A549 (cell line): Measurements from ENCODE around the gene UBE2E1. TPM values are rescaled to one million over a fixed set of nuclear protein-coding genes. Genes with fewer than 3 reads are reported as not detected.

Experiments used
- ATAC-seq, 2 experiments: fragments of 200-7000 bp in 1 of 2; fragments of >200 bp in 1 of 2; cut with Nextera tagmentation in 1 of 2; cut with Tn5 transposase in 1 of 2; 3 replicates each; pipeline versions ENCODE4 v1.8.0 to v1.9.1; 2018 to 2020; ENCODE audit warnings: mild to moderate bottlenecking in 1 of 2, moderate library complexity in 1 of 2
- CTCF ChIA-PET: fragments of 300-600 bp; sonication (Branson Sonifier 250); formaldehyde crosslinking; extraction: SDS; loops from one replicate; lab custom pipeline; 2021; ENCODE audit warnings: antibody characterized with exemption, inconsistent platforms; lab: Yijun Ruan, JAX
- POLR2A ChIA-PET: fragments of 350-600 bp; formaldehyde crosslinking; extraction: SDS; loops from one replicate; lab custom pipeline; 2021; ENCODE audit warnings: antibody characterized with exemption, inconsistent platforms; lab: Yijun Ruan, JAX
- DNase-seq, 2 experiments: peaks; one replicate each; pipeline versions ENCODE4 v3.0.0 to v3.0.0-alpha.2; 2011 to 2016; ENCODE audit warnings: low read depth in 1 of 2, low spot score in 1 of 2
- FAIRE-seq: peaks from 2 replicates; lab custom pipeline; 2011; peaks lifted over from hg19 to GRCh38; lab: Jason Lieb, UNC
- H3K27ac ChIP-seq, 2 experiments: fragments of >200 bp; sonication (Bioruptor Twin); formaldehyde crosslinking; 3 replicates each; pipeline ENCODE4 v1.5.1; 2016 to 2017
- H3K4me1 ChIP-seq: fragments of >200 bp; sonication (Bioruptor Twin); formaldehyde crosslinking; 3 replicates; pipeline ENCODE4 v1.6.1; 2016
- H3K4me2 ChIP-seq: fragments of >200 bp; sonication (Bioruptor Twin); formaldehyde crosslinking; 3 replicates; pipeline ENCODE4 v1.6.1; 2016
- H3K4me3 ChIP-seq: fragments of >200 bp; sonication (Bioruptor Twin); formaldehyde crosslinking; 3 replicates; pipeline ENCODE4 v1.5.1; 2016
- H3K9me3 ChIP-seq: fragments of >200 bp; sonication (Bioruptor Twin); formaldehyde crosslinking; 3 replicates; pipeline ENCODE4 v1.6.1; 2016
- EHMT2 ChIP-seq: fragments of 200-600 bp; sonication (generic); IDR thresholded peaks from 2 replicates; pipeline ENCODE4 v1.6.1; 2016; ENCODE audit warnings: antibody characterized with exemption, low read depth, mild to moderate bottlenecking, moderate library complexity
- FOSB ChIP-seq: fragments of 250-450 bp; sonication (Bioruptor Pico); IDR thresholded peaks from 2 replicates; pipeline ENCODE4 v1.5.0; 2020; ENCODE audit warnings: mild to moderate bottlenecking, moderate library complexity
- FOSL2 ChIP-seq, 2 experiments: fragments of 450-650 bp in 1 of 2; fragments of >200 bp in 1 of 2; sonication (Bioruptor Twin) in 1 of 2; formaldehyde crosslinking; IDR thresholded peaks; 2 replicates each; pipeline versions ENCODE4 v1.5.0 to v1.6.1; 2016 to 2020; ENCODE audit warnings: mild to moderate bottlenecking in 1 of 2, moderate library complexity in 1 of 2
- POLR2A ChIP-seq: IDR thresholded peaks from 2 replicates; pipeline ENCODE4 v1.6.1; 2012; ENCODE audit warnings: mild to moderate bottlenecking, low read length
- RAD21 ChIP-seq, 2 experiments: fragments of >200 bp in 1 of 2; sonication (Bioruptor Twin) in 1 of 2; formaldehyde crosslinking in 1 of 2; IDR thresholded peaks in 1 of 2; conservative IDR thresholded peaks in 1 of 2; 2 replicates in 1 of 2; 3 replicates in 1 of 2; pipeline ENCODE4 v1.6.1; 2012 to 2018; ENCODE audit warnings: inconsistent platforms in 1 of 2
- RFX5 ChIP-seq: fragments of 450-650 bp; IDR thresholded peaks from 2 replicates; pipeline ENCODE4 v1.7.1; 2014; ENCODE audit warnings: antibody characterized with exemption, mild to moderate bottlenecking, moderate library complexity
- SMC3 ChIP-seq: fragments of >200 bp; sonication (Bioruptor Twin); formaldehyde crosslinking; IDR thresholded peaks from 3 replicates; pipeline ENCODE4 v1.6.1; 2018; ENCODE audit warnings: inconsistent platforms
- TP53 ChIP-seq: fragments of 250-450 bp; sonication (Bioruptor Pico); IDR thresholded peaks from 2 replicates; pipeline ENCODE4 v1.5.0; 2021; ENCODE audit warnings: mild to moderate bottlenecking, moderate library complexity
- ZSCAN20 ChIP-seq: fragments of 250-450 bp; sonication (Bioruptor Pico); IDR thresholded peaks from 2 replicates; pipeline ENCODE4 v1.8.0; 2022; ENCODE audit warnings: mild to moderate bottlenecking, moderate library complexity
- WGBS: methylation state at CpG from one replicate; pipeline ENCODE4 v1.1.6; 2017; ENCODE audit errors: missing lambda C conversion rate; 5-methylcytosine and 5-hydroxymethylcytosine counted together
- polyA plus RNA-seq, 4 experiments: library from polyadenylated mRNA; depleted of rRNA in 3 of 4; stranded (reverse); fragments of >200 nt; fragmentation: RNase III in 1 of 4; extraction: RNeasy Plus Mini Kit Qiagen cat#74134 plus additional on column Dnase treatment in 1 of 4; gene quantifications; 2 replicates in 3 of 4; 3 replicates in 1 of 4; pipeline ENCODE4 v1.2.3, GENCODE V29; 2011 to 2017
- TF ChIP-seq, protein P1 (sequence below): IDR thresholded peaks from 2 replicates; pipeline ENCODE4 v1.6.1; 2012; ENCODE audit warnings: low read depth, borderline replicate concordance
- TF ChIP-seq, protein P2 (sequence below): fragments of 450-650 bp; IDR thresholded peaks from 2 replicates; pipeline ENCODE4 v1.6.1; 2014; ENCODE audit warnings: antibody characterized with exemption
- TF ChIP-seq, protein P3 (sequence below): fragments of 200-600 bp; sonication (generic); IDR thresholded peaks from 2 replicates; pipeline ENCODE4 v1.6.1; 2016; ENCODE audit warnings: antibody characterized with exemption, mild to moderate bottlenecking, moderate library complexity
- TF ChIP-seq, protein P4 (sequence below): fragments of 150-350 bp; IDR thresholded peaks from 2 replicates; pipeline ENCODE4 v1.6.1; 2014; ENCODE audit warnings: low read depth, mild to moderate bottlenecking, low read length
- TF ChIP-seq, protein P5 (sequence below): fragments of >200 bp; sonication (Bioruptor Twin); formaldehyde crosslinking; IDR thresholded peaks from 3 replicates; pipeline ENCODE4 v1.5.1; 2016

The UBE2E1 gene
- polyA plus RNA-seq, 2 of the 4 experiments (the other 2 are of a cell fraction): 151 to 198 TPM

DNA sequence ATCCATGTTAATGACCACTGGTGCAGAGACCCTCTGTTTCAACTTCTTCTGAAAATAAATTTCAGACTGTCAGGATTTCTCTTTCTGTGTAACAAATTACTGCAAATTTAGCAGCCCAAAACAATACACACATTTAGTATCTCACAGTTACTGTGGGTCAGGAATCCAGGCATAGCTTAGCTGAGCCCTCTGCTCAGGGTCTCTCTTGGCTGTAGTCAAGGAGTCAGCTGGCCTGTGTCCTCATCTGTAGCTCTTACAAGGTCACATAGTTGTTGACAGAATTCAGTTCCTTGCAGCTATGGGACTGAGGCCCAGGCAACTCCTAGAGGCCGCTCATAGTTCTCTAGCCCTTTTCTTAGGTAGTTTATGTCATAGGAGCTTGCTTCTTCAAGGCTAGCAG lies 59.2 kb downstream of the UBE2E1 start (continued):
- TF ChIP-seq, protein P1, sequence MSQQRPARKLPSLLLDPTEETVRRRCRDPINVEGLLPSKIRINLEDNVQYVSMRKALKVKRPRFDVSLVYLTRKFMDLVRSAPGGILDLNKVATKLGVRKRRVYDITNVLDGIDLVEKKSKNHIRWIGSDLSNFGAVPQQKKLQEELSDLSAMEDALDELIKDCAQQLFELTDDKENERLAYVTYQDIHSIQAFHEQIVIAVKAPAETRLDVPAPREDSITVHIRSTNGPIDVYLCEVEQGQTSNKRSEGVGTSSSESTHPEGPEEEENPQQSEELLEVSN: no peak

DNA sequence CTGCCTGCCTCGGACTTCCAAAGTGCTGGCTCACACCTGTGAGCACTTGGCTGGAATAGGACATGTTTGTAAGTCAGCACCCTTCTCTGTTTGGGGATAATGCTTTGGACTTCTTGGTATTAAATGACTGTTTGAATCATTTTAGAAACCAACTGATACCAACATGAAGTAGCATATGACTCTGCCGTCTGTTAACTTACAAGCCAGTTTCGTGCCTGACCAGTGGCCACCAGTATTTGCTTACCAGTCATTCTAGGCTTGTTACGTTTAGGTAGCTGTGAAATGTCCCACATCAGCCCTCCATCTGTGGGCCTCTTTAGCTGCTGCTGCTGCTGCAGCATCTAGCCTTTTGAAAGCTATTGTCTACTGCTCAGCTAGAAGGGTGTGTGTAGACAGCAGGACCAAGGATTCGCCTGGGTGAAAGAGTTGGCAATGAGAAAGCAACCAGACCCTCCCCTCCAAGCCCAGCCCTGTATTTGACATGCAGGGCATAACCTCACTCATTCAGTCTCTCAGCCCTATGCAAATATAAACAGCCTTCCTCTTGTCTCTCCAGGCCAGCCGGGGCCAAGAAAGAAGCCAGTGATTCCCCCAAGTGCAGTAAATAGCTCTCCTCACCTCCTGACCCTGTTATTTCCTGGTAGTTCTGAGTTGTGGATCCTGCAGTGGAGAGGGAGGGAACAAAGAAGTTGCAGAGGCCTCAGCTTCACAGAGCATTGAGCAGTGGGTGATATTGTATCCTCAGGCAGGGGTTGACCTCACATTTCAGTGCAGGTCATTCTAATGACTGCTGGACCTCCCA lies 60.0 kb downstream of the UBE2E1 start:
- FAIRE-seq (no peak), DNase-seq (peak in 1 of 2 experiments; percentile 52), ATAC-seq (peak; percentile 54 to 85; a peak in 5 of 6 replicates)
- H3K27ac ChIP-seq: peak overlapping the region in 1 of 2 experiments; percentile 52; a peak in 2 of 6 replicates
- ChIA-PET CTCF (interaction anchor here (0.7 to 2.1 kb wide), 5 partner anchors 9 to 57 kb away, joined by 3 to 5 read pairs (median 3); no protein-coding TSS in a partner anchor), POLR2A (interaction anchor here (1.1 kb wide), 1 partner anchor 51 kb away, joined by 7 read pairs; the partner anchor contains the start of genes NKIRAS1 and RPL15)
- no peak overlapping the region for H3K4me3 ChIP-seq
- 63% methylated on average over 6 of the region's 6 CpGs for WGBS
- no peaks in the 10 kb centered on the region for H3K9me3 ChIP-seq
- peak overlapping the region; percentile 41 for H3K4me2 ChIP-seq
- peaks cover 23% of the 10 kb centered on the region for H3K4me1 ChIP-seq
- TF ChIP-seq ZSCAN20 (CRISPR knock-in tag) (no peak), EHMT2 (no peak), FOSB (CRISPR knock-in tag) (no peak), FOSL2 (IDR thresholded peaks at IDR 0.05) (no peak), FOSL2 (CRISPR knock-in tag; IDR thresholded peaks at IDR 0.05) (no peak), POLR2A (no peak), RFX5 (no peak), TP53 (CRISPR knock-in tag) (no peak)
- TF ChIP-seq, protein P2, sequence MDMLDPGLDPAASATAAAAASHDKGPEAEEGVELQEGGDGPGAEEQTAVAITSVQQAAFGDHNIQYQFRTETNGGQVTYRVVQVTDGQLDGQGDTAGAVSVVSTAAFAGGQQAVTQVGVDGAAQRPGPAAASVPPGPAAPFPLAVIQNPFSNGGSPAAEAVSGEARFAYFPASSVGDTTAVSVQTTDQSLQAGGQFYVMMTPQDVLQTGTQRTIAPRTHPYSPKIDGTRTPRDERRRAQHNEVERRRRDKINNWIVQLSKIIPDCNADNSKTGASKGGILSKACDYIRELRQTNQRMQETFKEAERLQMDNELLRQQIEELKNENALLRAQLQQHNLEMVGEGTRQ: no peak
- TF ChIP-seq, protein P3, sequence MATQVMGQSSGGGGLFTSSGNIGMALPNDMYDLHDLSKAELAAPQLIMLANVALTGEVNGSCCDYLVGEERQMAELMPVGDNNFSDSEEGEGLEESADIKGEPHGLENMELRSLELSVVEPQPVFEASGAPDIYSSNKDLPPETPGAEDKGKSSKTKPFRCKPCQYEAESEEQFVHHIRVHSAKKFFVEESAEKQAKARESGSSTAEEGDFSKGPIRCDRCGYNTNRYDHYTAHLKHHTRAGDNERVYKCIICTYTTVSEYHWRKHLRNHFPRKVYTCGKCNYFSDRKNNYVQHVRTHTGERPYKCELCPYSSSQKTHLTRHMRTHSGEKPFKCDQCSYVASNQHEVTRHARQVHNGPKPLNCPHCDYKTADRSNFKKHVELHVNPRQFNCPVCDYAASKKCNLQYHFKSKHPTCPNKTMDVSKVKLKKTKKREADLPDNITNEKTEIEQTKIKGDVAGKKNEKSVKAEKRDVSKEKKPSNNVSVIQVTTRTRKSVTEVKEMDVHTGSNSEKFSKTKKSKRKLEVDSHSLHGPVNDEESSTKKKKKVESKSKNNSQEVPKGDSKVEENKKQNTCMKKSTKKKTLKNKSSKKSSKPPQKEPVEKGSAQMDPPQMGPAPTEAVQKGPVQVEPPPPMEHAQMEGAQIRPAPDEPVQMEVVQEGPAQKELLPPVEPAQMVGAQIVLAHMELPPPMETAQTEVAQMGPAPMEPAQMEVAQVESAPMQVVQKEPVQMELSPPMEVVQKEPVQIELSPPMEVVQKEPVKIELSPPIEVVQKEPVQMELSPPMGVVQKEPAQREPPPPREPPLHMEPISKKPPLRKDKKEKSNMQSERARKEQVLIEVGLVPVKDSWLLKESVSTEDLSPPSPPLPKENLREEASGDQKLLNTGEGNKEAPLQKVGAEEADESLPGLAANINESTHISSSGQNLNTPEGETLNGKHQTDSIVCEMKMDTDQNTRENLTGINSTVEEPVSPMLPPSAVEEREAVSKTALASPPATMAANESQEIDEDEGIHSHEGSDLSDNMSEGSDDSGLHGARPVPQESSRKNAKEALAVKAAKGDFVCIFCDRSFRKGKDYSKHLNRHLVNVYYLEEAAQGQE: no peak
- TF ChIP-seq, protein P4, sequence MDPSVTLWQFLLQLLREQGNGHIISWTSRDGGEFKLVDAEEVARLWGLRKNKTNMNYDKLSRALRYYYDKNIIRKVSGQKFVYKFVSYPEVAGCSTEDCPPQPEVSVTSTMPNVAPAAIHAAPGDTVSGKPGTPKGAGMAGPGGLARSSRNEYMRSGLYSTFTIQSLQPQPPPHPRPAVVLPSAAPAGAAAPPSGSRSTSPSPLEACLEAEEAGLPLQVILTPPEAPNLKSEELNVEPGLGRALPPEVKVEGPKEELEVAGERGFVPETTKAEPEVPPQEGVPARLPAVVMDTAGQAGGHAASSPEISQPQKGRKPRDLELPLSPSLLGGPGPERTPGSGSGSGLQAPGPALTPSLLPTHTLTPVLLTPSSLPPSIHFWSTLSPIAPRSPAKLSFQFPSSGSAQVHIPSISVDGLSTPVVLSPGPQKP: no peak

DNA sequence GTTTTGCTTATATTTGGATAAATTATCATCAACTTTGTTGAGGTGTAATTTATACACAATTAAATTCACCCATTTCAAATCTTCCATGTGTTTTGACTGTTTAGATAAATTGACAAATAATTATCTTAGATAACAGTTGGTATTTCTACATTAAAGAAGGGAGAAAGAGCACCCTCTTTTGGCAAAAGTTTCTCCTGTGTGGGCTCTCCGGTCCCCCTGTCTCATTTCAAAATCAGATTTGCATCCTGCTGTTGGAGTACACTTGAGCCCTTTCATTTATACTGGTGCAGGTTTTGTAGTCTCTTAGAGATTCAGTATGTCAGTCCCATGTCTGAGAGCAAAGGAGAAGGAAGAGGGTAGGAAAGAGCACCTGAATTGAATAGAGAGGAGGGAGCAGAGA lies 61.6 kb downstream of the UBE2E1 start:
- POLR2A ChIA-PET: no interaction called here
- CTCF ChIA-PET: no interaction called here
- H3K27ac ChIP-seq: no peak overlapping the region
- TF ChIP-seq POLR2A (no peak), RAD21 (conservative IDR thresholded peaks at IDR 0.05 in 1 of 2, IDR thresholded peaks at IDR 0.05 in 1 of 2) (peak; percentile 45 to 49), SMC3 (0 out of 3 replicates have a peak, but pooled peaks have one; percentile 22)
- TF ChIP-seq, protein P5, sequence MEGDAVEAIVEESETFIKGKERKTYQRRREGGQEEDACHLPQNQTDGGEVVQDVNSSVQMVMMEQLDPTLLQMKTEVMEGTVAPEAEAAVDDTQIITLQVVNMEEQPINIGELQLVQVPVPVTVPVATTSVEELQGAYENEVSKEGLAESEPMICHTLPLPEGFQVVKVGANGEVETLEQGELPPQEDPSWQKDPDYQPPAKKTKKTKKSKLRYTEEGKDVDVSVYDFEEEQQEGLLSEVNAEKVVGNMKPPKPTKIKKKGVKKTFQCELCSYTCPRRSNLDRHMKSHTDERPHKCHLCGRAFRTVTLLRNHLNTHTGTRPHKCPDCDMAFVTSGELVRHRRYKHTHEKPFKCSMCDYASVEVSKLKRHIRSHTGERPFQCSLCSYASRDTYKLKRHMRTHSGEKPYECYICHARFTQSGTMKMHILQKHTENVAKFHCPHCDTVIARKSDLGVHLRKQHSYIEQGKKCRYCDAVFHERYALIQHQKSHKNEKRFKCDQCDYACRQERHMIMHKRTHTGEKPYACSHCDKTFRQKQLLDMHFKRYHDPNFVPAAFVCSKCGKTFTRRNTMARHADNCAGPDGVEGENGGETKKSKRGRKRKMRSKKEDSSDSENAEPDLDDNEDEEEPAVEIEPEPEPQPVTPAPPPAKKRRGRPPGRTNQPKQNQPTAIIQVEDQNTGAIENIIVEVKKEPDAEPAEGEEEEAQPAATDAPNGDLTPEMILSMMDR: peak; percentile 35; the same call in 2 of the 3 replicates
- 61% methylated on average over 1 of the region's 1 CpG for WGBS
- peaks cover 23% of the 10 kb centered on the region for H3K4me1 ChIP-seq
- FAIRE-seq: no peak
- H3K9me3 ChIP-seq: no peaks in the 10 kb centered on the region
- no peak for ATAC-seq
- H3K4me3 ChIP-seq: no peak overlapping the region
- no peak for DNase-seq
- H3K4me2 ChIP-seq: no peak overlapping the region
